ENCODE measurements around the gene PSMD10. TPM values are rescaled to one million over a fixed set of nuclear protein-coding genes. Genes with fewer than 3 reads are reported as not detected.

The PSMD10 gene
- total and polyA plus RNA-seq, 2 of the 8 experiments (the other 6 are each of a cell fraction or from before 2014, with no cell fraction given) = 49.9 to 79.9 TPM

DNA sequence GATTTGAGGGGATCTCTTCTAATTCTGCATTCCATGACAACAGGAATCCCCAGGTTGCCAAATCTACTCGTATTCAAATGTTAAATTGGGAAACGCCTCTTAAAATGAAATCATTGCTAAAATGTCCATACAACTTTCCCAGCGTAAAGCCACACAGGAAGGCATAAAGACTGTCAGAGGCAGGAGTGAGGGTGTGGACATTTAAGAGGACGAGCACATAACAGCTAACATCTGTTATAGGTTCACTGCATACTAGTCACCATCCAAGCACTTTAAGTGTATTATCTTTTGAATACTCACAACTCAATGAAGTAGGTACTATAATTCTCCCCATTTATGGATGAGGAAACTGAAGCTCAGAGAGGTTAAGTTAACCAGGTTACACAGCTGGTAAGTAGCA, 35.8 kb upstream of the PSMD10 start:
- peak overlapping the region; percentile 43 for H2BK120ac ChIP-seq (replicated peaks; ENCODE audit: low read depth, low read length)
- H3K27me3 ChIP-seq (replicated peaks in 1 of 4; ENCODE audit: control insufficient read depth in 3 of 4, extremely low read depth in 1 of 4, insufficient read depth in 3 of 4, low read length in 3 of 4) = no peaks in the 10 kb centered on the region
- no peaks in the 10 kb centered on the region for H3K79me1 ChIP-seq (ENCODE audit: low read depth, low read length)
- no peak overlapping the region for H4K8ac ChIP-seq (ENCODE audit: extremely low read depth, insufficient read depth, low read length)
- peaks cover 0 to 3% (median 0%) of the 10 kb centered on the region in 4 experiments; a peak in 1 of 7 replicates for H3K4me1 ChIP-seq (replicated peaks in 1 of 4; ENCODE audit: control insufficient read depth in 3 of 4, insufficient read depth in 4 of 4, low read length in 3 of 4)
- H3K9me3 ChIP-seq (ENCODE audit: insufficient read depth in 2 of 2, low read depth in 1 of 2, low read length in 1 of 2) = no peaks in the 10 kb centered on the region
- H3K27ac ChIP-seq (ENCODE audit: low read depth, low read length) = no peak overlapping the region
- H3K4me3 ChIP-seq (ENCODE audit: extremely low read depth in 1 of 4, insufficient read depth in 2 of 4, low read depth in 3 of 4, low read length in 4 of 4) = no peak overlapping the region
- H3K18ac ChIP-seq (ENCODE audit: extremely low read depth, low read length) = no peak overlapping the region
- H2BK15ac ChIP-seq (ENCODE audit: low read length) = no peak overlapping the region
- H2AK5ac ChIP-seq (ENCODE audit: low read depth, low read length) = no peak overlapping the region
- no peak overlapping the region for H3K4ac ChIP-seq (replicated peaks; ENCODE audit: insufficient read length, low read depth, low read length)
- no peak overlapping the region for H4K91ac ChIP-seq (replicated peaks; ENCODE audit: insufficient read length, low read length)
- H3K23ac ChIP-seq (ENCODE audit: insufficient read length) = no peak overlapping the region
- FAIRE-seq (peak; percentile 76), DNase-seq (ENCODE audit: low read depth in 1 of 2, low spot score in 2 of 2) (no peak)
- no peaks in the 10 kb centered on the region for H3K23me2 ChIP-seq (ENCODE audit: low read depth, low read length)
- H4K5ac ChIP-seq (ENCODE audit: insufficient read length, low read depth, low read length) = no peak overlapping the region
- no peak overlapping the region for H3K9ac ChIP-seq (replicated peaks in 1 of 4; ENCODE audit: extremely low read depth in 1 of 4, low read depth in 3 of 4, low read length in 3 of 4)
- H2BK5ac ChIP-seq (ENCODE audit: low read depth, low read length) = no peak overlapping the region
- no peak overlapping the region for H2BK12ac ChIP-seq (ENCODE audit: low read depth, low read length)
- POLR2A ChIA-PET (ENCODE audit: partially characterized antibody) = interaction anchor here (1.1 kb wide), 1 partner anchor 11 kb away, joined by 3 read pairs; no protein-coding TSS in a partner anchor
- no peaks in the 10 kb centered on the region for H4K20me1 ChIP-seq (replicated peaks in 1 of 2; ENCODE audit: control insufficient read depth in 1 of 2, insufficient read depth in 2 of 2, low read length in 2 of 2)
- H3K4me2 ChIP-seq (ENCODE audit: insufficient read depth in 1 of 2, low read depth in 2 of 2, low read length in 2 of 2) = peak overlapping the region in 1 of 2 experiments; percentile 24; a peak in 1 of 4 replicates
- no peak overlapping the region for H2AFZ ChIP-seq (ENCODE audit: low read length)
- no peak overlapping the region for H2BK20ac ChIP-seq (ENCODE audit: low read length)
- H3K14ac ChIP-seq (ENCODE audit: insufficient read length) = no peak overlapping the region
- no peaks in the 10 kb centered on the region for H3K36me3 ChIP-seq (ENCODE audit: control insufficient read depth in 2 of 4, insufficient read depth in 4 of 4, low read length in 3 of 4)
- CTCF ChIA-PET (ENCODE audit: partially characterized antibody) = interaction anchor here (0.8 to 1.4 kb wide), 2 partner anchors 9 to 24 kb away, joined by 3 read pairs; no protein-coding TSS in a partner anchor
- no peak overlapping the region for H3K56ac ChIP-seq (replicated peaks; ENCODE audit: insufficient read length, low read depth, low read length)
- no peaks in the 10 kb centered on the region for H3K79me2 ChIP-seq (ENCODE audit: control insufficient read depth in 1 of 2, insufficient read depth in 2 of 2, low read length in 2 of 2)
- WGBS, 2 experiments (ENCODE audit: extremely low coverage in 1 of 2, insufficient coverage in 1 of 2, insufficient read length in 1 of 2, insufficient replicate concordance in 2 of 2, low coverage in 1 of 2, low lambda C conversion rate in 2 of 2, missing lambda C conversion rate in 1 of 2) = 46% methylated on average over 4 of the region's 4 CpGs; no CpG with 5 or more reads in 1 of the 2 experiments
- TF ChIP-seq POLR2A (IDR thresholded peaks at IDR 0.05; ENCODE audit: control extremely low read depth in 1 of 2, low read depth in 2 of 2, low read length in 2 of 2) = no peak
- no peak for TF ChIP-seq EZH2 (IDR thresholded peaks at IDR 0.05; ENCODE audit: low read depth, low read length, severe bottlenecking)
- TF ChIP-seq BRCA1 (IDR thresholded peaks at IDR 0.05; ENCODE audit: low read depth, low read length) = no peak
- TF ChIP-seq, protein P1, sequence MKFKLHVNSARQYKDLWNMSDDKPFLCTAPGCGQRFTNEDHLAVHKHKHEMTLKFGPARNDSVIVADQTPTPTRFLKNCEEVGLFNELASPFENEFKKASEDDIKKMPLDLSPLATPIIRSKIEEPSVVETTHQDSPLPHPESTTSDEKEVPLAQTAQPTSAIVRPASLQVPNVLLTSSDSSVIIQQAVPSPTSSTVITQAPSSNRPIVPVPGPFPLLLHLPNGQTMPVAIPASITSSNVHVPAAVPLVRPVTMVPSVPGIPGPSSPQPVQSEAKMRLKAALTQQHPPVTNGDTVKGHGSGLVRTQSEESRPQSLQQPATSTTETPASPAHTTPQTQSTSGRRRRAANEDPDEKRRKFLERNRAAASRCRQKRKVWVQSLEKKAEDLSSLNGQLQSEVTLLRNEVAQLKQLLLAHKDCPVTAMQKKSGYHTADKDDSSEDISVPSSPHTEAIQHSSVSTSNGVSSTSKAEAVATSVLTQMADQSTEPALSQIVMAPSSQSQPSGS (IDR thresholded peaks at IDR 0.05; ENCODE audit: low read length) = no peak
- no peak for TF ChIP-seq TEAD4 (IDR thresholded peaks at IDR 0.05; ENCODE audit: low read depth, low read length)
- TF ChIP-seq SIRT6 (IDR thresholded peaks at IDR 0.05; ENCODE audit: low read length) = no peak
- TF ChIP-seq YY1 (IDR thresholded peaks at IDR 0.05; ENCODE audit: low read depth, low read length) = no peak
- TF ChIP-seq TCF12 (IDR thresholded peaks at IDR 0.05; ENCODE audit: low read depth, low read length) = no peak
